Neural crest cell (in vitro differentiated cells): ENCODE results near the gene IL2RG. TPM values are rescaled to one million over a fixed set of nuclear protein-coding genes. Genes with fewer than 3 reads are reported as not detected.

Experiments used
- DNase-seq: peaks from one replicate; pipeline ENCODE4 v3.0.0; 2021; ENCODE audit warnings: low read depth, mixed read lengths, low spot score
- H3K27ac Mint-ChIP-seq: one replicate; pipeline ENCODE4 v1.8.0; 2021; ENCODE audit warnings: mild to moderate bottlenecking, mixed read lengths; ENCODE audit not compliant: unreplicated experiment
- H3K27me3 Mint-ChIP-seq: 2 replicates; pipeline ENCODE4 v1.8.0; 2021; ENCODE audit warnings: low read depth, mild to moderate bottlenecking, mixed read lengths
- H3K36me3 Mint-ChIP-seq: 2 replicates; pipeline ENCODE4 v1.8.0; 2021; ENCODE audit warnings: low read depth, mild to moderate bottlenecking, mixed read lengths
- H3K4me1 Mint-ChIP-seq: 2 replicates; pipeline ENCODE4 v1.8.0; 2021; ENCODE audit warnings: mixed read lengths
- H3K4me3 Mint-ChIP-seq: one replicate; pipeline ENCODE4 v1.8.0; 2021; ENCODE audit warnings: mild to moderate bottlenecking, mixed read lengths
- H3K9me3 Mint-ChIP-seq: 2 replicates; pipeline ENCODE4 v1.8.0; 2021; ENCODE audit warnings: mixed read lengths
- CTCF ChIP-seq: fragments of 200-600 bp; sonication (generic); conservative IDR thresholded peaks from 2 replicates; pipeline ENCODE4 v1.5.0; 2021; ENCODE audit warnings: antibody characterized with exemption, mild to moderate bottlenecking
- total RNA-seq: library from RNA; stranded (reverse); gene quantifications from 2 replicates; pipeline ENCODE4 v1.2.1, GENCODE V29; 2021

The IL2RG gene
- total RNA-seq, 1 donor from 2014 or later, result not detected

DNA sequence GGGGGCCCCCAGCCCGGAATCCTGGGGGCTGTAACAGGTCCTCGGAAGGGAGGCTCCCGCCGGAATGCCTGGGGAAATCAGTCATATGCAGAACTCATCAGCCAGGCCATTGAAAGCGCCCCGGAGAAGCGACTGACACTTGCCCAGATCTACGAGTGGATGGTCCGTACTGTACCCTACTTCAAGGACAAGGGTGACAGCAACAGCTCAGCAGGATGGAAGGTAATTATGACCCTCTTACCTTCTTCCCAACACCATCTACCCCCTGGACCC lies 14.7 kb downstream of the IL2RG start:
- H3K9me3 Mint-ChIP-seq, result no peaks in the 10 kb centered on the region
- peaks cover 28% of the 10 kb centered on the region for H3K4me1 Mint-ChIP-seq
- no peak overlapping the region for H3K27ac Mint-ChIP-seq
- H3K27me3 Mint-ChIP-seq, result peaks cover 44% of the 10 kb centered on the region
- peaks cover 3% of the 10 kb centered on the region for H3K36me3 Mint-ChIP-seq
- no peak for DNase-seq
- TF ChIP-seq CTCF, result no peak
- peak overlapping the region; percentile 93 for H3K4me3 Mint-ChIP-seq

- Mint-ChIP-seq H3K4me3 (peak overlapping the region; percentile 93), H3K27ac (peak overlapping the region; percentile 54), H3K36me3 (peaks cover 3% of the 10 kb centered on the region), H3K9me3 (no peaks in the 10 kb centered on the region), H3K4me1 (peaks cover 28% of the 10 kb centered on the region), H3K27me3 (peaks cover 44% of the 10 kb centered on the region)
- no peak for TF ChIP-seq CTCF
- DNase-seq, result no peak
Observed at GRCh38 chrX:71095981-71096759, 15.2 kb downstream of the IL2RG start.

- Mint-ChIP-seq H3K4me1 (peaks cover 28% of the 10 kb centered on the region), H3K9me3 (no peaks in the 10 kb centered on the region), H3K4me3 (peak within 1 kb of the TSS; percentile 93), H3K27ac (peak within 1 kb of the TSS; percentile 54), H3K27me3 (peaks cover 41% of the 10 kb centered on the region), H3K36me3 (peaks cover 3% of the 10 kb centered on the region)
- no peak for TF ChIP-seq CTCF
- DNase-seq, result peak; percentile 69
Observed at GRCh38 chrX:71095555-71095980, 15.8 kb downstream of the IL2RG start, which contains the start of gene FOXO4. TSS of gene FOXO4 (plus strand) at chrX:71095851. CDS start at chrX:71096529, 678 bp downstream.

GRCh38 chrX:71095033-71095432 lies 16.3 kb downstream of the IL2RG start:
- peak overlapping the region; percentile 93 for H3K4me3 Mint-ChIP-seq
- peaks cover 28% of the 10 kb centered on the region for H3K4me1 Mint-ChIP-seq
- no peaks in the 10 kb centered on the region for H3K9me3 Mint-ChIP-seq
- peaks cover 3% of the 10 kb centered on the region for H3K36me3 Mint-ChIP-seq
- H3K27ac Mint-ChIP-seq, result no peak overlapping the region
- no peak for TF ChIP-seq CTCF
- peaks cover 38% of the 10 kb centered on the region for H3K27me3 Mint-ChIP-seq
- DNase-seq, result no peak

GRCh38 chrX:71091263-71091662 lies 20.1 kb downstream of the IL2RG start:
- no peak for TF ChIP-seq CTCF
- no peak overlapping the region for H3K27ac Mint-ChIP-seq
- H3K4me1 Mint-ChIP-seq, result peaks cover 8% of the 10 kb centered on the region
- no peaks in the 10 kb centered on the region for H3K9me3 Mint-ChIP-seq
- peak overlapping the region; percentile 3 for H3K4me3 Mint-ChIP-seq
- DNase-seq, result no peak
- peaks cover 9% of the 10 kb centered on the region for H3K27me3 Mint-ChIP-seq
- H3K36me3 Mint-ChIP-seq, result no peaks in the 10 kb centered on the region
